T-helper 17 cell (primary cell): ENCODE measurements around the gene ANKRD44. TPM values are rescaled to one million over a fixed set of nuclear protein-coding genes. Genes with fewer than 3 reads are reported as not detected.
"Not testable (repeated sequence)": the region's sequence is repeated elsewhere in the genome, so short reads cannot be mapped to it uniquely, and the experiment has no call there.

Experiments used
- ATAC-seq: fragments of 150-1000 bp; cut with Tn5 transposase; 2 replicates; pipeline ENCODE4 v1.10.0; 2021; ENCODE audit warnings: mild to moderate bottlenecking, moderate library complexity
- DNase-seq, 3 donors: peaks; one replicate each; pipeline versions ENCODE4 v3.0.0 to v3.0.0-alpha.2; 2020 to 2021
- H3K9me3 ChIP-seq: one replicate; pipeline ENCODE4 v1.7.0; 2013; ENCODE audit warnings: low read length, mild to moderate bottlenecking; ENCODE audit not compliant: control insufficient read depth, poor library complexity, severe bottlenecking
- H3K27ac Mint-ChIP-seq: one replicate; pipeline ENCODE4 v1.8.0; 2022; ENCODE audit warnings: mild to moderate bottlenecking, moderate library complexity, mixed read lengths
- H3K27me3 Mint-ChIP-seq: one replicate; pipeline ENCODE4 v1.8.0; 2022; ENCODE audit warnings: mixed read lengths
- H3K36me3 Mint-ChIP-seq: one replicate; pipeline ENCODE4 v1.8.0; 2022; ENCODE audit warnings: low read depth, mixed read lengths
- H3K4me1 Mint-ChIP-seq: one replicate; pipeline ENCODE4 v1.8.0; 2022; ENCODE audit warnings: mild to moderate bottlenecking, mixed read lengths
- H3K4me3 Mint-ChIP-seq: one replicate; pipeline ENCODE4 v1.8.0; 2022; ENCODE audit warnings: mild to moderate bottlenecking, moderate library complexity, mixed read lengths
- total RNA-seq, 4 donors: library from RNA in 2 of 4; stranded (reverse) in 2 of 4; gene quantifications; one replicate each; pipeline ENCODE4 v1.2.3 and lab custom pipeline; 2022 to 2026

The ANKRD44 gene
- total RNA-seq, 2 donors from 2014 or later = 232 to 246 TPM

- Mint-ChIP-seq H3K36me3 (peaks cover 13% of the 10 kb centered on the region), H3K27ac (peak overlapping the region; percentile 86), H3K4me1 (peaks cover 18% of the 10 kb centered on the region), H3K27me3 (no peaks in the 10 kb centered on the region), H3K4me3 (peak overlapping the region; percentile 49)
- peak; percentile 67 for ATAC-seq
- DNase-seq = no peak
- no peaks in the 10 kb centered on the region for H3K9me3 ChIP-seq
These were observed 298.6 kb downstream of the ANKRD44 start for GRCh38 chr2:197011801-197012641.

GRCh38 chr2:197011021-197011417 lies 299.6 kb downstream of the ANKRD44 start:
- Mint-ChIP-seq H3K27ac (no peak overlapping the region), H3K4me3 (no peak overlapping the region), H3K36me3 (peaks cover 18% of the 10 kb centered on the region), H3K4me1 (peaks cover 18% of the 10 kb centered on the region), H3K27me3 (no peaks in the 10 kb centered on the region)
- no peaks in the 10 kb centered on the region for H3K9me3 ChIP-seq
- DNase-seq (no peak), ATAC-seq (no peak)

GRCh38 chr2:197010200-197011020 lies 300.2 kb downstream of the ANKRD44 start:
- H3K27me3 Mint-ChIP-seq = no peaks in the 10 kb centered on the region
- H3K36me3 Mint-ChIP-seq = peaks cover 13% of the 10 kb centered on the region
- no peak overlapping the region for H3K4me3 Mint-ChIP-seq
- no peak for ATAC-seq
- H3K27ac Mint-ChIP-seq = peak overlapping the region; percentile 66
- peaks cover 12% of the 10 kb centered on the region for H3K4me1 Mint-ChIP-seq
- no peak for DNase-seq
- no peaks in the 10 kb centered on the region for H3K9me3 ChIP-seq

GRCh38 chr2:197008741-197009341 lies 301.7 kb downstream of the ANKRD44 start:
- not testable (repeated sequence) for ATAC-seq, H3K27me3 Mint-ChIP-seq, H3K9me3 ChIP-seq, DNase-seq, H3K4me1 Mint-ChIP-seq, H3K4me3 Mint-ChIP-seq
- Mint-ChIP-seq H3K27ac (peak overlapping the region; percentile 66), H3K36me3 (peaks cover 11% of the 10 kb centered on the region)

GRCh38 chr2:197007716-197008628 lies 302.6 kb downstream of the ANKRD44 start:
- no peak for ATAC-seq
- no peaks in the 10 kb centered on the region for H3K27me3 Mint-ChIP-seq
- H3K9me3 ChIP-seq = no peaks in the 10 kb centered on the region
- peak overlapping the region; percentile 66 for H3K27ac Mint-ChIP-seq
- no peak for DNase-seq
- H3K36me3 Mint-ChIP-seq = peaks cover 11% of the 10 kb centered on the region
- H3K4me1 Mint-ChIP-seq = peaks cover 8% of the 10 kb centered on the region
- H3K4me3 Mint-ChIP-seq = no peak overlapping the region

- Mint-ChIP-seq H3K27me3 (no peaks in the 10 kb centered on the region), H3K27ac (no peak overlapping the region), H3K36me3 (peaks cover 3% of the 10 kb centered on the region), H3K4me1 (no peaks in the 10 kb centered on the region), H3K4me3 (no peak overlapping the region)
- no peak for ATAC-seq
- no peaks in the 10 kb centered on the region for H3K9me3 ChIP-seq
- DNase-seq = no peak
These were observed 308.7 kb downstream of the ANKRD44 start for GRCh38 chr2:197001921-197002320.

- H3K36me3 Mint-ChIP-seq = no peaks in the 10 kb centered on the region
- no peak overlapping the region for H3K27ac Mint-ChIP-seq
- H3K4me3 Mint-ChIP-seq = no peak overlapping the region
- no peaks in the 10 kb centered on the region for H3K27me3 Mint-ChIP-seq
- H3K4me1 Mint-ChIP-seq = peaks cover 10% of the 10 kb centered on the region
- no peak for DNase-seq
- no peak for ATAC-seq
- no peaks in the 10 kb centered on the region for H3K9me3 ChIP-seq
These were observed 314.7 kb downstream of the ANKRD44 start for GRCh38 chr2:196995757-196996314.

- H3K27me3 Mint-ChIP-seq = no peaks in the 10 kb centered on the region
- ATAC-seq = no peak
- H3K4me3 Mint-ChIP-seq = no peak overlapping the region
- no peak overlapping the region for H3K27ac Mint-ChIP-seq
- H3K36me3 Mint-ChIP-seq = no peaks in the 10 kb centered on the region
- no peak for DNase-seq
- no peaks in the 10 kb centered on the region for H3K9me3 ChIP-seq
- H3K4me1 Mint-ChIP-seq = peaks cover 17% of the 10 kb centered on the region
These were observed 315.8 kb downstream of the ANKRD44 start for GRCh38 chr2:196994764-196995163.

GRCh38 chr2:196993617-196994016 lies 317.0 kb downstream of the ANKRD44 start:
- Mint-ChIP-seq H3K27ac (no peak overlapping the region), H3K4me1 (peaks cover 23% of the 10 kb centered on the region), H3K4me3 (no peak overlapping the region), H3K36me3 (no peaks in the 10 kb centered on the region), H3K27me3 (no peaks in the 10 kb centered on the region)
- ATAC-seq (no peak), DNase-seq (no peak)
- H3K9me3 ChIP-seq = no peaks in the 10 kb centered on the region

- ATAC-seq (no peak), DNase-seq (no peak)
- Mint-ChIP-seq H3K27me3 (no peaks in the 10 kb centered on the region), H3K4me1 (peaks cover 28% of the 10 kb centered on the region), H3K27ac (peak overlapping the region; percentile 60), H3K36me3 (peaks cover 2% of the 10 kb centered on the region), H3K4me3 (no peak overlapping the region)
- H3K9me3 ChIP-seq = no peaks in the 10 kb centered on the region
These were observed 318.1 kb downstream of the ANKRD44 start for GRCh38 chr2:196992466-196992865.

GRCh38 chr2:196990788-196991461 lies 319.7 kb downstream of the ANKRD44 start:
- no peaks in the 10 kb centered on the region for H3K9me3 ChIP-seq
- Mint-ChIP-seq H3K27me3 (no peaks in the 10 kb centered on the region), H3K36me3 (peaks cover 2% of the 10 kb centered on the region), H3K4me3 (no peak overlapping the region), H3K4me1 (peaks cover 28% of the 10 kb centered on the region), H3K27ac (peak overlapping the region; percentile 70)
- DNase-seq (no peak), ATAC-seq (no peak)

GRCh38 chr2:196990092-196990491 lies 320.5 kb downstream of the ANKRD44 start:
- no peak overlapping the region for H3K4me3 Mint-ChIP-seq
- ATAC-seq (no peak), DNase-seq (no peak)
- H3K27ac Mint-ChIP-seq = peak overlapping the region; percentile 70
- H3K27me3 Mint-ChIP-seq = no peaks in the 10 kb centered on the region
- H3K36me3 Mint-ChIP-seq = peaks cover 2% of the 10 kb centered on the region
- no peaks in the 10 kb centered on the region for H3K9me3 ChIP-seq
- H3K4me1 Mint-ChIP-seq = peaks cover 28% of the 10 kb centered on the region
